Endothelial cell of hepatic sinusoid (primary cell): ENCODE results near the gene PRRT4.

ENCODE experiments used
- in situ Hi-C: cut with HindIII; loops from 2 replicates; pipeline ENCODE4 v1.10.0; 2017; ENCODE audit warnings: low sequenced_read_pairs

PRRT4 gene

DNA sequence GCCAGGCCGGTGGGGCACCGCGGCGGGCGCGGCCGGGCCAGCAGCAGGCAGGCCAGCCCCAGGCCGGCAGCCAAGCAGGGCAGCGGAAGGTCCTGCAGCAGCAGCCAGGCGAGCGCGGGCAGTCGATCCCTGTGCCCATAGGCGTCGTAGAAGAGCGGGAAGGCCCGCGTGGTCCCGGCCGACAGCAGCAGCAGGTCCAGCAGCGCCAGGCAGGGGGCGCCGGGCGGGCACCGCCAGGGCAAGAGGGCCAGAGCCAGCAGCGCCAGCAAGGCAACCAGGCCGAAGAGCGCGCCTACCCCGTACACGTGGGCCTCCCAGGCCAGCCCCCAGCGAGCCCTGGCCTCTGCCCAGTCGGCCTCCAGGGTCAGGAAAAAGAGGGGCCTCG lies 9.3 kb downstream of the PRRT4 start:
- in situ Hi-C loops: loop anchor here (5.0 kb wide), 1 partner anchor 55 kb away; the partner anchor contains the start of gene IMPDH1

DNA sequence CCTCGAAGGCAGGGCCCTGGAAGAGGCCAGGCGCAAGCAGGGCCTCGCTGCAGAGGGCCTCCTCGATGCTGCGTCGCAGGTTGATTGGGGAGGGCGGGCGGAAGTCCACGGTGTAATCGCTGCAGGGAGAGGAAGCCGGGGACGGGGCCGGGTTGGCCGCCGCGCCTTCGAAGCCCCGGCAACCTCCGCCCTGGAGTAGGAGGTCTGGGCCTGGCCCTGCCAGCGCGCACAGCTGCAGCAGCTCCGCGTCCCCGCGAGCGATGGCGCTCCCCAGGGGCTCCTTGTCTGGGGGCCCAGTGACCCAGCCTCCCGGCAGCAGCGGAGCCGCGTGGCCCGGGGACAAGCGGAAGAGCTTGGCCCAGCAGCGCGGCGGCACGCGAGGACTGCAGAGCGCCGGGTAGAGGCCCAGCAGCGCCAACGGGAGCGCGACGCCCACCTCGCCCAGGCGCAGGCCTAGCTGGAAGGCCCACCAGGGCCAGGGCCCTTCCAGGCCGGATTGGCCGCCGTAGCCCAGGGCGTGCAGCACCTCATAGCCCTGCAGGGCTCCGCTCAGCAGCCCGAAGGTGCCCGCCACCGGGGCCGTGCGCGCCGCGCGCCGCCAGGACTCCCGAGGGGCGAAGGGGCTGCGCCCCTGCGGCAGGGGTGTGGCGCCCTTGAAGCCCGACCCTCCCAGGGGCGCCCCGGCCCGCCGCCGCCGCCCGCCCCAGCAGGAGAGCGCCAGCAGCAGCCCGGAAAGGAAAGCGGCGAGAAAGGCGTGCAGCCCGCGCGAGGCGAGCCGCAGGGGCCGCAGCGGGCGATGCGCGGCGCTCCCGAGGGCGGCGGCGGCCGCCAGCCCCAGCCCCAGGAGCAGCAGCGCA lies 10.0 kb downstream of the PRRT4 start:
- in situ Hi-C loops: loop anchor here (5.0 kb wide), 1 partner anchor 56 kb away; the partner anchor contains the start of gene IMPDH1

DNA sequence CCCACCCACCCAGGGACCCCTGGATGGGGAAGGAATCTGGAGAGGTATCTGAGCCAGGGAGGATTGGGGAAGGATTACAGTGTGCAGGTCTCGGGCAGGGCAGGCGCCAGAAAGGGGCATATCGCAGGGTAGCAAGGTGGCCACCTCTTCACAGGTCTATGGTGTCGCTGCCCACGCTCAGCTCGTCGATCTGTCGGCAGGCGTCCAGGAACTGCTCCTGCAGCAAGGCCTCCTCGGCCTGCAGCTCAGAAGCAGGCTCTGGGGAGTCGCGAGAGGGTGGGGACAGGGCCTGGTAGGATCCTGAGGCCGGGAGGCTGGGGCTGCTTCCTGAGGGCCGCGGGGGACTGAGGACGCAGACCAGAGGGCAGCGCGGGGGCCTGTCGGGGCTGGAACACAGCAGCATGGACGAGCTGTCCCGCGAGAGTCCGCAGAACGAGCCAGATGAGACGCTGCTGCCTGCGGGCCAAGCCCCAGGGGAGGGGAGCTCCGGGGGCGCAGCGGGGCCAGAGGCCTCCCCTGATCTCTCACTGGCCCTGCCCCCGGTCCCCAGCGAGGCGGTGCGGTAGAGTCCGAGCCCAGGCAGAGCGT lies 10.7 kb downstream of the PRRT4 start:
- in situ Hi-C loops: loop anchor here (5.0 kb wide), 1 partner anchor 56 kb away; the partner anchor contains the start of gene IMPDH1

DNA sequence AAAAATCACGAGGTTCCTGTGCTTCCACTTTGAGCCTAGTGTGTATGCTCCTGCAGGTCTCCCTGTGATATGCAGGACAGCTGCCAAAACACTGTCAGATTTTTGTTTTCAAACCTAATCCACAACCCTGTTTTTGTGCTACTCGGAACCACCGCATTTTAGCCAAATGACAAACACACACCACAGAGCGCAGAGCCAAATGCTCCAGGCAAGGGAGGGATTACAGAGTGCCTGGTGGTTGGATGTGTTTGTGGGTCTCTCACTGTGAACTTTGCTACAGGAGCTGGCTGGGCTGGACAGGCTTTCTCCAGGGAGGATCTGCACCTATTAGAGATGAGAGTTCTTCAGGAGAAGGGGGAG lies 12.0 kb downstream of the PRRT4 start:
- in situ Hi-C loops: loop anchor here (5.0 kb wide), 1 partner anchor 113 kb away; no protein-coding TSS in a partner anchor

DNA sequence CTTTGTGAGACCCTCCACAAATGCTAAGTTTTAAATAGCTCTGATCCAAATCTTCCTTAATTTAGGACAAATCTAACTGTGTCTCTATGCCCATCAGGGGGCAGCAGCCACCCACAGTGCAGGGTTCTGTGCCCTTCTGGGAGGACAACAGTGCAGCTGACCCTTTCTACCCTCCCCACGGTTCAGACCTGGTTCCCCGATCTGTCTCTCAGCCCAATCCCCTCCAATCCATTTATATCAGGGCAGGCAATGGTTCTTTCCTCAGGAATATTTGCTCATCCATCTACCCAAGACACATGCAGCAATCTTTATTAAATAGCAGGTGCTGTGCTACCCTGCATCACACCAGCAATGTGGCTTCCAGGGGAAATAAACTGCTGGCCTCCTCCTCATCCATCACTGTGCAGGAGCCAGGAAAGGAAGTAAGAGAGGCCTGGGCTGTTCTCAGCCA lies 13.8 kb downstream of the PRRT4 start:
- in situ Hi-C loops: loop anchor here (5.0 kb wide), 1 partner anchor 115 kb away; no protein-coding TSS in a partner anchor

DNA sequence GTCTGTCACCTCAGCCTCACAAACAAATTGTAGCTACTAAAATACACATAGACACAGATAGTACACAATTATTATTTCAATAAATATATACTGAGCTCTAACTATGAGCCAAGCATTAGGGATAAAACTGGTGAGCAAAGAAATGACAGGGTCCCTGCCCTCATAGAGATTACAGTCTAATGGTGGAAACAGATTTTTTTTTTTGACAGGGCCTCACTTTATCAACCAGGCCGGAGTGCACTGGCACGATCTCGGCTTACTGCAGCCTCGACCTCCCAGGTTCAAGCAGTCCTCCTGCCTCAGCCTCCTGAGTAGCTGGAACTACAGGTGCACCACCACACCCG lies 17.1 kb downstream of the PRRT4 start:
- in situ Hi-C loops: no loop called here

DNA sequence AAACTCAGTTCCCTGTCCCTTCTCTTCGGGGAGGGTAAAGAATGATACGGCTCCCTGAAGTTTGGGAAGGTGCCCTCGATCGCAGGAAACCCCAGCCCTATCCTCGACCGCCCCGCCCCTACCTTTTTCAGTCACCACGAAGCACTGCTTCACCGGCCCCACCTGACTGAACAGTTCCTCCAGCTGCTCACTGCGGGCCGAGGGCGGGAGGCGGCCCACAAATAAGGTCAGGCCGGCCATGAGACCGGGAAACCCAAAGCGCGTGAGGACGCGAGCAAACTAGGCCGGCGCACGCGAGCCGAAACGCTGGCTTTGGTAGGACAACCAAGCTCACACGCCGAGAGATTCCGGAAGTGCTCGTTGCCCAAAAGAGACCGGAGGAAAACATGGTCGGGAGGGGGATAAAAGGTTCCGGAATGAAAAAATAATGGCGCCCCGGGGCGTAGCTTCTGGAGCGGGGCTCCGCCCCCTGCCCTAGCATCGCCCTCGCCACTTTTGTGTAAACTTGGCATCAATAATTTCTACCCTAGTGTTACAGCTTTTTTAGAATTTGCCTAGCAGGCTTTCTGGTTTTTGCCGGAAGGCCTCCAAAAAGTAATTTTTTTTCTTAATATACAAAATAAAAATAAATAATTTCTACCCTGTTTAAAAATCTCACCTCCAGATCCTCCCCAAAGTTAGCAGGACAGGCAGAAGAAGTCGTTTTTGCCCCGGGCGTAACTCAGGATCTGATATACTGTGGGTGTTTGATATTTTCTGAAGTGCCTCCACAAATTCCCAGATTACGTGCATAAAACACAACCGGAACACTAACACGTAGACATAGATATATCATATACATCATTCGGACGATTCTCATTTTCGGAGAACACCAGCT lies 17.7 kb downstream of the PRRT4 start, which contains the start of gene RBM28:
RBM28 (minus strand) TSS at position 355 of the 877 bp plus-strand sequence; CDS start at position 240, 115 bp downstream.
- in situ Hi-C loops: no loop called here

DNA sequence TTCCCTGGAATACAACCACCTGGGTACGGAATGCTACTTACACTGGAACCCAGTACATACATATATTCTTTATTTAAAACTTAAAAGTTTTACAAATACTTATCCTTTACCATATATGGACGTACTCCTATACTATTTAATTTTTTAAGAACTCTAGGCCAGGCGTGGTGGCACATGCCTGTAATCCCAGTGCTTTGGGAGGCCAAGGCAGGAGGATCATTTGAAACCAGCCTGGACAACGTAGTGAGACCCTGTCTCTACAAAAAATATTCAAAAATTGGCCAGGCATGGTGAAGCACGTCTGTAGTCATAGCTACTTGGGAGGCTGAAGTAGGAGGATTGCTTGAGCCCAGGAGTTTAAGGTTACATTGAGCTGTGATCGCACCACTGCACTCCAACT lies 19.8 kb downstream of the PRRT4 start:
- in situ Hi-C loops: no loop called here

DNA sequence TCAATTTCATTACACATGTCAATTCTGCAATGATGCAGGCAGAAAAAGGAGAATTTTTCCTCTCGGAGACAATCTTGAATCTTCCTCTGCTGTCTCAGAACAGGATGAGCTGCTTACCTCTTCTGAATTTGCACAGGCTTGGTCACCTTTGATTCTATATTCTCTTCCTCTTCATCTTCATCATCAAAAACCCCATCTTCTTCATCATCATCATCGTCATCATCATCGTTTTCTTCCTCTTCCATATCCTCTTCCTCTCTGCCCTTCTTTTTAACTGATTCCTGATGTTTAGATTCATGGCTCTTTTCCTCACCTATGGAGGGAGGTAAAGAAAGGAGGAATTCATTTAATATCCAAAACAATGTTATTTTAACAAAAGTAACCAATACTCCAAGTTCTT lies 25.8 kb downstream of the PRRT4 start:
- in situ Hi-C loops: loop anchor here (10.0 kb wide), 1 partner anchor 59 kb away; no protein-coding TSS in a partner anchor

DNA sequence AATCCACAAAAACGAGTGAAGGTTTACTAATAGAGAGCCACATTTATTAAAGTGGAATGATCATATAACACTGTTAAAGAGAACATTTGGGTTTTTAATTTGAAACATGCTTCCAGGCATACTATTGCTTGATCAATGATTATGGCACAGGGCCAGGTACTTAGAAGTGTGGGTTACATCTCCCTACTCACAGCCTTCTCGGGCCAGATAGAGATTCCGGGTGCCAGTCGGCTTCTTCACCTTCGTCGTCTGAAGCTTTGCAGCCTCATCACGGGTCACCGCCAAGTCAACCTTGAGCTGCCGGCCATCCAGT lies 37.2 kb downstream of the PRRT4 start:
- in situ Hi-C loops: no loop called here

DNA sequence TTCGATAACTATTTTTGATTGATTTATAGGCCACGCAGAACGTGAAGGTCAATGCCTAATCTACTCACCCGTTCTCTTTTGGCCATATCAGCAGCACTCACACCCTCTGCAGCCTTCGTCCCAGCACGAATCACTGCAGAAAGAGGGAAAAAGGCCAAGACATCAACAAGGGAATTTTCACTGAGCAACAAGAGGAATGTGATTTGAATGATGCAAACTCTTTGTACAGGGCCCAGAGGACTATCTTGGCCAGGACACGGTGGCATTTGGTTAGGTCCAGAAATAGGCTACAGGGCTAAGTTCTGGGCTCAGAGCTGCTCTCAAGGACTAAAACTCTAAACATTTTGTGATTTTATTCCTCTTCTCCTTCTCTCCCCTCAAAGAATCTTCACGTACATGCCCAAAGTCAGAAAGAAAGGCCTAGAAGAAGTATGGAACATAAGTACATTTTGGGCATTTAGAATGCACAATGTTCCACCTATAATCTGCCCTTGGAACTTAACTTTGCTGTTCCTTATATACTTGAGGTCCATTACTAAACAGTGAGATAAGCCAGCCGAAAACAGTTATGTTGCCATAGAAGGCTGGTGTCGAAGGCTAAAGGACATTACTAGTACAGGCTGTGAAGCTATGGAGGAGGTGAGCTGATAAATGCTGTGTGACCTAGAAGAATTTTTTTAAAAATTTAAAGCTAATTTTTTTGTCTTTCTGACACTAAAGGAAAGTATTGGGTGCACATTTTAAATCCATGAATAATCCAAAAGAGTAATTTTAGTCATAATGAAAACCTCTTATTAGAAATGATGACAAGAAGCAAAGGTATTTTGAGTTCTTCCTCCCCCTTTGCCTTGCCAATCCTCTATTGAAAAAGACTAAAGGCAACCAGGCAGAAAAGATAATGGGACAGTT lies 37.8 kb downstream of the PRRT4 start:
- in situ Hi-C loops: no loop called here

DNA sequence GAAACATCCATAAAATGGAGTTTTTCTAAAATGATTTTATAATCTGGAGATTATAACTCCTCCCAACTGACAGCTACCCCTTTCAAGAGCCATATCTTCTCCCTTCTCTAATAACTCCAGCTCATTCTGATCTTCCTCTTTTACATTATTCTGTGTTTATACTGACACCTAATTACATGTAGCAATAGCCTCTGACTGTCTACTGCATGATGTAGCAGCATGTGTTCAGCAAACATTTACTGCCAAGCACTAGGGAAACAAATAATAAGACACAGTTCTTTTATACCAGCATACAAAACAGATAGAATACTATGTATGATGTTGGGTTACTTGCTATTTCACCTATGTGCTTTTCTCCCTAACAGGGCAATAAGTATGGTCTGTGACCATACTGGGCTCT lies 38.5 kb downstream of the PRRT4 start:
- in situ Hi-C loops: no loop called here

DNA sequence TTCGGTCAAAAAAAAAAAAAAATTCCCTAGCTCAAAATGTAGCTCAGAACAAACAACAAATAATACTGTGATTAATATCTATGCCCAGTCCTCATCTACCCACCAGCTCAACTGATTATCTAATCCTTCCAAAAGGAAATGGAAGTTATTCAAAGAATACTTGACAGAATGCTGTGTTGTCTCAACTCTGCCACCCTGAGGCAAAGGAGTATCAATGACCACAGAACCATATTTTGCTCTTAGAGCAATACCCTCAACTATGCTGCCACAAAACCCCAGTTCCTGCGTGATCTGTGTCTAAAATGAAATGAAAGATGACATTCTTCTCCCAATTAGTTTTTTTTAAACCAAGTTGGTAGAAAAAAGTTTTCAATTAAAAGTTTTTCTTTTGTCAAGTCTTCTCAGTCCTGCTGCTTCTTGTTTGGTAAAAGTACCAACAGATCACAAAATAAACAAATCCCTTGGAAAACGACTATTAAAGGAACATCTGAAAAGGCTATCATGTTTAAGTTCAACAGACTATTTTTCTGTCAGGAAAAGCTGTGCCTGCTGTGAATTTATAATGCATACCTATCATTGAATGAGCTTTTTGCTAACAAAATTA lies 39.3 kb downstream of the PRRT4 start:
- in situ Hi-C loops: no loop called here

DNA sequence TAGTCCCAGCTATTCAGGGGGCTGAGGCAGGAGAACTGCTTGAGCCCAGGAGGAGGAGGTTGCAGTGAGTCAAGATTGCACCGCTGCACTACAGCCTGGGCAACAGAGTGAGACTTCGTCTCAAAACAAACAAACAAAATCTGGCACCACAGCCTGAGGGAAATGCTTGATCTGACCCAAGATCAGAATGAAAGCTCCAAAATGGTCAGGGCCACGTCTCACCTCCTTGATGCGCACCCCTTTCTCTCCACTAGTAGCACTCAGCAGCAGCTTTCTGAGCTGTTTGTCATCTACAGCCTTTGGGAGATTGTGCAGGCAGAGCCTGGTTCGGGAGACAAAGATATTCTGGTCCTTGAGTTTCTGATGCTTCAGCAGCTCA lies 40.5 kb downstream of the PRRT4 start:
- in situ Hi-C loops: no loop called here

DNA sequence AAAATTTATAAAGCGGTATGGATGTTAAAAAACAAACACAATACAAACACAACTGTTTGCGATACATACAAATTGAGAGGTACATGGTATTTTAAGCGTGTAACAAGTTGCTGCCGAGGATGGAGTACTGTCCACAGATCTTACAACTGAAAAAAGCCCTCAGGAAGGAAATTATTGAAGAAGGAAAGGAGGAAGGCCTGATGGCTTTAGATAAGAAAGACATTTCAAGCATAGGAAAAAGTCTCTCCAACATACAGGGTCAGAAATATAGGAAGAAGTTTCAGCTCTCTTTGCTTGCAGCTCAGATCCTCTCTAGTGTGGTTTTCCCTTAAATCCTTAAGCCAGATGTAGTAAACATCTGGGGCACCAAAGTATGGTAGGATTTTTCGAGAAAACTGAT lies 42.8 kb downstream of the PRRT4 start:
- in situ Hi-C loops: no loop called here

DNA sequence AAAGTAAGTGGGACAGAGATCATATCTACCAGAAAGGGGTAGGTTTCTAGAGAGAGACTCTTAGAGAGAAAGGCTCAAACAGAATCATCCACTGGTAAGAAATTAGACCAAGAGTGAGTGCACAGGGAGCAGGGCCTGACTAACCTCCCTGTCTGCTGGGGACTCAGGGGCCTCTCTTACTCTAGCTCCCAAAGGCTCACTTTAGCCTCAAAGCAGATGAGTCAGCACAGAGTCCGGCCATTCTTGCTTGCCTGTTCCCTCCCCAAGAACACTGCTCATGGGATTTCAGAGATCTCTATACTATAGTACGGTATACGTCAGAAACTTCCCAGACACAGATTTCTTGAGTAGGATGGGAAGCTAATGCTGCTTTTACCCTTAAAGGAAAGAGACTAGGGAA lies 50.5 kb downstream of the PRRT4 start:
- in situ Hi-C loops: no loop called here

DNA sequence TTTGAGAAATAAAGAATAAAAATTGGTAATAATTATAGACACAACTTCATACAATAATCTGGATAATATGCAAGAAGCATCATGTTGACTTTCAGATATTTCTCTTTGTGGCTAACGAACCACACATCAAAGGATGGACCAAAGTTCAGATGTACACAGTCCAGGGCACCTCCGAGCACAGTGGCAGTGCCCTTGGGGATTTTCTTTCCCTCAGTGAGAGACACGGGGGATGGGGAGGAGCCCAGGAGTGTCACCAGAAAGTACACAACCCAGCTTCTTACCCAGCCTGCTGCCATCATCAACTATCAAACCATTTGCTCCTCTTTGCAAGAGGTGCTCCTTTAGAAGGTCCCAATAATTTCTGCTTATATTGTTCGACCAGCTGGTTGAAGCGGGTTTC lies 51.0 kb downstream of the PRRT4 start:
- in situ Hi-C loops: no loop called here

DNA sequence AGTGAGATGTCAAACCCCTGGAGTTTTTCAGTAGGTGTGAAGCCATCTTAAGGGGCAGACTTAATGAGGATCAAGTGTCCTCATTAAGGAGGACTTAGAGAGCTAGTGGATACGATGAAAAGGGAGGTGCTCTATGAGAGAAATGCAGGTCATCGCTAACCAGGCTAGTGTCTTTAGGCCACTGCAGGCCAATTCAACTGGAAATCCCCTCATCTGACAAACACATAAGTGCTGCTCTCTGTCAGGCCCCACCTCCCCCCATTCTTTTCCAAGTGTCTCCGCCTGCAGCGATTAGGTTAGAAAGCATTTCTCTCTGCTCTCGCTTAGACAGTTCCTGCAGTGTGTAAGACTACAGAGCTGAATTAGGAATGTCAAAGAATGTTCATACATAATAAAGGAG lies 51.5 kb downstream of the PRRT4 start:
- in situ Hi-C loops: no loop called here

DNA sequence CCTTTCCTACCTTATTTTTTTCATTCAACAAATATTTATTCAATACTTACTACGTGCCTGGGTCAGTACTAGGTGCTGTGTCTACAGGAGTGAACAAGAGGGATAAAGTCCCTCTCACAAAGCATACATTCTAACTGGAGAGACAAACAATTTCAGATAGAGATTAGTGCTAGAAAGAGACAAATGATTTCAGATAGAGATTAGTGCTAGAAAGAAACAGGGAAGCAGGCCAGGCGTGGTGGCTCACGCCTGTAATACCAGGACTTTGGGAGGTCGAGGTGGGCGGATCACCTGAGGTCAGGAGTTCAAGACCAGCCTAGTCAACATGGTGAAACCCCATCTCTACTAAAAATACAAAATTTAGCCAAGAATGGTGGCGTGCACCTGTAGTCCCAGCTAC lies 52.4 kb downstream of the PRRT4 start:
- in situ Hi-C loops: no loop called here

DNA sequence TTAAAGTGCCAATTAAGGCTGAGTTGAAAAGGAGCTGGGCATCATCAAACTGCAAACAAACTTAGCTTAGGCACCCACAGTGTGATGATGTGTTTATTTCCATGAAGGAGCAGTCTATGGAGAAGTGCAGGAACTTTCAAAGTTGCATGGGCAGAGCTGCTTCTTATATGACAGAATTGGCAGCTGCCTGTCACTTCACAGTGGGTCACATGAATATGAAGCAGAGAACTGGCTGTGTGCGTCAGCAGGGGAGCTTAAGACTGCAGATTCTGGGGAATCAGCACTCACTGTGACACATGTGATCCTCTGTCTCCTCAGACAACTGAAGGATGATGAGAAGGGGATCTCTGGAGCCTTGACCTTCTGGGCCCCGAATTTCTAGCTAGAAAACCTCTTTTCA lies 54.4 kb downstream of the PRRT4 start:
- in situ Hi-C loops: no loop called here
